ENCODE data around the gene EID3.
"Not testable (repeated sequence)": the region's sequence is repeated elsewhere in the genome, so short reads cannot be mapped to it uniquely, and the experiment has no call there.

- not testable (repeated sequence) for TF ChIP-seq CTCF, POLR2A (IDR thresholded peaks at IDR 0.05)
These were observed 38.1 kb upstream of the EID3 start for GRCh38 chr12:104265436-104265835.

Measured in prostate gland (tissue), 2 donors.